Muscle layer of duodenum (tissue), 2 donors: ENCODE measurements around the gene USP15.

Experiments
- H3K27ac ChIP-seq: one replicate; pipeline ENCODE4 v1.7.0; 2013; ENCODE audit warnings: mild to moderate bottlenecking, low read length
- H3K27me3 ChIP-seq: one replicate; pipeline ENCODE4 v1.7.0; 2013; ENCODE audit warnings: low read depth, mild to moderate bottlenecking, control low read depth, low read length
- H3K36me3 ChIP-seq, 2 donors: one replicate each; pipeline ENCODE4 v1.7.0; 2013; ENCODE audit warnings: low read length in 2 of 2, control low read depth in 1 of 2, mild to moderate bottlenecking in 1 of 2; ENCODE audit not compliant: insufficient read depth in 2 of 2, control insufficient read depth in 1 of 2
- H3K4me1 ChIP-seq, 2 donors: one replicate each; pipeline ENCODE4 v1.7.0; 2013; ENCODE audit warnings: low read length in 2 of 2, mild to moderate bottlenecking in 2 of 2, control low read depth in 1 of 2, moderate library complexity in 1 of 2; ENCODE audit not compliant: insufficient read depth in 2 of 2, control insufficient read depth in 1 of 2
- H3K4me3 ChIP-seq, 2 donors: one replicate each; pipeline ENCODE4 v1.7.0; 2013; ENCODE audit warnings: low read length in 2 of 2, low read depth in 1 of 2, mild to moderate bottlenecking in 1 of 2
- H3K9me3 ChIP-seq, 2 donors: one replicate each; pipeline ENCODE4 v1.7.0; 2013; ENCODE audit warnings: low read length in 2 of 2, control low read depth in 1 of 2, mild to moderate bottlenecking in 1 of 2; ENCODE audit not compliant: control insufficient read depth in 1 of 2
- donor health status: healthy.

USP15 gene

DNA sequence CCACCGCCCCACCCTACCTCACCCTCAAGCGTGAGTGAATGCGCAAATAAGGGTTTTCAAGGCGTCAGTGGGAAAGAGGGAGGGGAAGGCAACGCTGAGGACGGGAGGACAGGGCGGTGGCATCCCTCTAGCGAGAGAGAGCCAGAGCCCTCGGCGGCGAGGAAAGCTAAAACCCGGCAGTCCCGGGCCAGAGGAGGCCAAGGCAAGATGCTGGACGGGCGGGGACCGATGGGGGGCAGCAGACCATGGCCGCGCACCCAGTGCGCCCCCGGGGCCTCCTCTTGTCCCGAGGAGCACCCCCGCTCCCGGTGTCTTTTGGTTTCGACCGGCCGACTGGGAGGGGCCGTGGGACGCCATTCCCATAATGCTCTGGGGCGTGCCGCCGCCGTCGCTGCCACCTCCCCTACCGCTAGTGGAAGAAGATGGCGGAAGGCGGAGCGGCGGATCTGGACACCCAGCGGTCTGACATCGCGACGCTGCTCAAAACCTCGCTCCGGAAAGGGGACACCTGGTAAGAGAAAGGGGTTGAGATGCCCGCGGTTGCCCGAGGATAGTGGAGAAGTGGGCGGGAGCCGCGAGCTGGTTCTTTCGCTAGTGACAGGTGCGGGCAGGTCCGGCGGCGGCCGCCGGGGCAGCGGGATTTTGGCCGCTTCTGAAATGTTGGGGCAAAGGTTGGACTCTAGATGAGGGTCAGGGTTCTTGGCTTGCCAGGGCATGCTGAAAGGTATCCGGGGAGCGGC lies at the start of gene USP15:
TSS of gene USP15 (plus strand) at position 412 of the 740 bp plus-strand sequence. CDS start at position 423, 11 bp downstream.
- Histone ChIP-seq H3K36me3 (no peaks in the 10 kb centered on the region), H3K4me1 (peaks cover 0 to 31% of the 10 kb centered on the region in 2 donors), H3K9me3 (no peaks in the 10 kb centered on the region), H3K27ac (peak within 1 kb of the TSS; percentile 99), H3K4me3 (peak within 1 kb of the TSS; percentile 95 to 96), H3K27me3 (no peaks in the 10 kb centered on the region)

DNA sequence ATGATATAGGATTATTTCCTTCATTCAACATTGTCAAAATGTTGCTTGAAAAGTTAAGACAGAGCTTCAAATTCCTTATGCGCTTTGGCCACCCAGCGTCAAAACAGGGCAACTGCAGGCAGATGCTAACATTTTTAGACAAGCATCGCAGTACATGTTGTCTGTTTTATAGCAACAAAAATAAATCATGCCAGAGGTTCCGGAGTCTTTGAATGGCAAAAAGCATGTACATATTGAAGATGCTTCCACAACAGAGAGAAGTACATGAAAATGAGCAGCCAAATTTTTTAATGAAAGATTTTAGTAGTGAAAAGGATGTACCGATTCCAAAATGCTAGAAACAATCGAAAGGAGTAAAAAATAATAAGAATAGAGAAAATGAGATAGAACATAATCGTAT lies 49.8 kb upstream of the USP15 start:
- no peaks in the 10 kb centered on the region for H3K9me3 ChIP-seq
- no peaks in the 10 kb centered on the region for H3K4me1 ChIP-seq
- H3K27ac ChIP-seq: no peak overlapping the region
- H3K4me3 ChIP-seq: no peak overlapping the region
- no peaks in the 10 kb centered on the region for H3K27me3 ChIP-seq
- no peaks in the 10 kb centered on the region for H3K36me3 ChIP-seq

DNA sequence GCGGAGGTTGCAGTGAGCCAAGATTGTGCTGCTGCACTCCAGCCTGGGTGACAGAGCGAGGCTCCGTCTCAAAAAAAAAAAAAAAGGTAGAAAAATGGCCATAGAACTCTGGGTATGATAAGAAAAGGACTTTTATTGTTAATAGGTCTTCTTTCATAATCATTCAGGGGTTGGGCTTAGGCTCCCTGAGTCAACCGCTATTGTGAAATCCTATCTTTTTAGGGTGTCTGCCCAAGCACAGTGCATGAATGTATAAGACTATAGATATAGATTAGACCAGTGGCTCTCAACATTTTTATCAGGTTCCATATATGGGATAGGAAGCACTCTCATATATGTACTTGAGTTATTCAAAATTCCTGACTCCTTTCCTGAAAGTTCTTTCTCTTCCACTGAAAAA lies 48.7 kb upstream of the USP15 start:
- Histone ChIP-seq H3K27me3 (no peaks in the 10 kb centered on the region), H3K36me3 (no peaks in the 10 kb centered on the region), H3K27ac (no peak overlapping the region), H3K9me3 (no peaks in the 10 kb centered on the region), H3K4me1 (no peaks in the 10 kb centered on the region), H3K4me3 (no peak overlapping the region)

DNA sequence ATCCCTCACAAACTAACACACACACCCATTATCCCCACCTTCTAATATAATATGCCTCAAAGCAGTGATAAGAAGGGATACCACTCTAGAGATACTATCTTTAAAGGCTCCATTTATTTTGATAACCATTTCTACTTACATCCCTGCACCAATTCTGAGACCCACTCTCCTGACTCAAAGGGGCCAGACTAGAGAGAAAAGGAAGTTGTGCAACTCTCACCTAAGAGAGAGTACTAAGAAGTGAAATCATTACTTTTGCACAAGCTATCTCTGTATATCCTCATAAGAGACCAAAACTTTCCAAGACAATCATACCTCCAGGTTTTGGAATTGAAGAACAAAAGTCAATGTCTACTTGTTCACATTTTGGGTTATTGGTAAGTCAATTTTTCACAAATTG lies 45.4 kb upstream of the USP15 start:
- no peak overlapping the region for H3K27ac ChIP-seq
- H3K4me3 ChIP-seq: no peak overlapping the region

DNA sequence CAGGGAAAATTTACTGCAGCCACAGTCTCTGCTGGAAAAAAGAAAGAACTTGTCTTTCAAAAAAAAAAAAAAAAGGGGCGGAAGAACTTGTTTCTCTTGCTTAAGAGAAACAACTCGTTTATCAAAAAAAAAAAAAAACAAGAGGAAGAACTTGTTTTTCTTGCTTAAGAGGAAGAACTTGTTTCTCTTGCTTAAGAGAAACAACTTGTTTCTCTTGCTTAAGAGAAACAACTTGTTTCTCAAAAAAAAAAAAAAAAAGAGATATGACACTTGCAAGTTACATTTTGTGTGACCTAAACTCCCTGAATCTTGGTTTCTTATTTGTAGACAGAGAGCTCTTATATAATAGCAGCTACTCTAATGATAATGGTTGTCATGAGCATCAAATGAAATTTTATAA lies 44.7 kb upstream of the USP15 start:
- H3K27ac ChIP-seq: peak overlapping the region; percentile 1
- H3K36me3 ChIP-seq: no peaks in the 10 kb centered on the region
- H3K9me3 ChIP-seq: no peaks in the 10 kb centered on the region
- no peaks in the 10 kb centered on the region for H3K27me3 ChIP-seq
- H3K4me3 ChIP-seq: no peak overlapping the region
- H3K4me1 ChIP-seq: no peaks in the 10 kb centered on the region

More for the DNA sequence above, 45.4 kb upstream of the USP15 start:
- Histone ChIP-seq H3K9me3 (no peaks in the 10 kb centered on the region), H3K27me3 (no peaks in the 10 kb centered on the region), H3K36me3 (no peaks in the 10 kb centered on the region), H3K4me1 (no peaks in the 10 kb centered on the region)

DNA sequence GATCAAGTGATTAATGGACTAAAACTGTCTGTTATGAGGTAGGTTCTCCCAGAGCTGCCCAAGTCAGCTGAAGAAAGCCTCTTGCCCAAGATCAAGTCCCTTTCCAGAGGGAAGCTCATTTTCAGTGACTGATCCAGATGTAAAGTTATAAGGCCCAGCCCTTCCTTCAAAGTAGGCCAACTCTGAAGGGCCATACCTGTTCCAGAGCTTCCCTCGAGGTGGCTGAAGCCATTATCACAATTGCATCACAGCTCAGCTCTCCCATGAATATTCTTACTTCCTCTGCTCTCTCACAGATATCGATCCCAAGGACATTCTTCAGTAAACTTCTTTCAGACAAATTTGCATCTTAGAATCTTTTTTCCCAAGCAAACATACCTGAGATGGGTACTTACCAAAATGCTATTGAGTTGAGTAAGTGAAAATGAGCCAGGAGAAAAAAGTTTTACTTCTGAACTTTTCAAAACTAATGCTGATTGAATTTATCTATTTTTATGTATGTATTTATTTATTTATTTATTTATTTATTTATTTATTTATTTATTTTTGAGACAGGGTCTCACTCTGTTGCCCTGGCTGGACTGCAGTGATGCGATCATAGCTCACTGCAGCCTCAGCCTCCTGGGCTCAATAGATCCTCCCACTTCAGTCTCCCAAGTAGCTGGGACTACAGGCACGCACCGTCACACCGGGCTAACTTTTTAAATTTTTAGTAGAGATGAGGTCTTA lies 42.6 kb upstream of the USP15 start:
- H3K36me3 ChIP-seq: no peaks in the 10 kb centered on the region
- H3K4me1 ChIP-seq: no peaks in the 10 kb centered on the region
- H3K4me3 ChIP-seq: no peak overlapping the region
- H3K27me3 ChIP-seq: no peaks in the 10 kb centered on the region
- no peaks in the 10 kb centered on the region for H3K9me3 ChIP-seq
- no peak overlapping the region for H3K27ac ChIP-seq

DNA sequence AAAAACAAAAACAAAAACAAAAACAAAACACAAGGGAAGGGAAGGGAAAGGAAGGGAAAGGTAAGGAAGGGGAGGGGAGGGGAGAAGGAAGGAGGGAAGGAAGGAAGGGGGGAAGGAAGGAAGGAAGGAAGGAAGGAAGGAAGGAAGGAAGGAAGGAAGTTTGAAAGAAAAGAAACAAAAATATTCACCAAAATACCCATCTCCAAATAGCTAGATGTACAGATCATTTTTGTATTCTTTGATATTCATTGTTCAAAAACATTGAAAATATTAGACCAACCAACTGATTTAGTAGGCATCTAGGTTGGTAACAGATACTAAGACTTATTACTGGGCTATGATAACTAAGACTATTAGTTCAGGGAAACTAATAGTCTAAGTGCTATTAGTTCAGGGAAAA lies 39.1 kb upstream of the USP15 start:
- Histone ChIP-seq H3K36me3 (no peaks in the 10 kb centered on the region), H3K27me3 (no peaks in the 10 kb centered on the region), H3K4me1 (no peaks in the 10 kb centered on the region), H3K4me3 (no peak overlapping the region), H3K9me3 (no peaks in the 10 kb centered on the region), H3K27ac (no peak overlapping the region)

DNA sequence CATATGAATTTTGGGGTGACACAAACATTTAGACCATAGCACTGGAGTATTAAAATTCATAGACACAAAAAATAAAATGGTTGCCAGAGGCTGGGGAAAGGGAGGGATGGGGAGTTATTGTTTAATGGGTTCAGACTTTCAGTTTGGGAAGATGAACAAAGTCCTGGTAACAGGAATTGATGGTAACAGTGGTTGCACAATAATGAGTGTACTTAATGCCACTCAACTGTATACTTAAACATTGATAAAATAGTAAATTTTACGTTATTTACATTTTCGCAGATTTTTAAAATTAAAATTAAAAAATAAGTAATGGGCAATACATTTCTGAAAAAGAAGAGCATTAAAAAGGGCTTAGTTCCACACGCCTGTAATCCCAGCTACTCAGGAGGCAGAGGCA lies 35.6 kb upstream of the USP15 start:
- Histone ChIP-seq H3K27me3 (no peaks in the 10 kb centered on the region), H3K4me1 (no peaks in the 10 kb centered on the region), H3K36me3 (no peaks in the 10 kb centered on the region), H3K9me3 (no peaks in the 10 kb centered on the region), H3K4me3 (no peak overlapping the region), H3K27ac (no peak overlapping the region)

DNA sequence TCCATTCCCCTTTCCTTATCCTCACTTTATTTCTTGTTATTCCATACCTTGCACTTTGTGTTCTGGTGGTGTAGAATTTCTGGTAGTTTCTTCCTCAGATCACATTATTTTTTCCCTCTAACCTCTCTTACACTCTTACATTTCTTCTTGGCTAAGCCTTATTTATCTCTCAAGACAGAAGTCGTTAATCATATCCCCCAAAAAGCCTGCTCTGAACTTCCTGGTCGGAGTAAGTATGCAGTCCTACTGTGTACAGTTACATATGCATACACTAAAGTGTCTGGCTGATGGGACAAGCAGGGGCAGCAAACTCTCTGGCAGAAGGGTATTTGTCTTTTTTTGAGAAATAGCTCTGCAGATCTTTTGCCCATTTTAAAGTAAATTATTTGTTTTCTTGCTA lies 33.1 kb upstream of the USP15 start:
- Histone ChIP-seq H3K27ac (no peak overlapping the region), H3K27me3 (no peaks in the 10 kb centered on the region), H3K4me1 (no peaks in the 10 kb centered on the region), H3K36me3 (no peaks in the 10 kb centered on the region), H3K4me3 (no peak overlapping the region), H3K9me3 (no peaks in the 10 kb centered on the region)

DNA sequence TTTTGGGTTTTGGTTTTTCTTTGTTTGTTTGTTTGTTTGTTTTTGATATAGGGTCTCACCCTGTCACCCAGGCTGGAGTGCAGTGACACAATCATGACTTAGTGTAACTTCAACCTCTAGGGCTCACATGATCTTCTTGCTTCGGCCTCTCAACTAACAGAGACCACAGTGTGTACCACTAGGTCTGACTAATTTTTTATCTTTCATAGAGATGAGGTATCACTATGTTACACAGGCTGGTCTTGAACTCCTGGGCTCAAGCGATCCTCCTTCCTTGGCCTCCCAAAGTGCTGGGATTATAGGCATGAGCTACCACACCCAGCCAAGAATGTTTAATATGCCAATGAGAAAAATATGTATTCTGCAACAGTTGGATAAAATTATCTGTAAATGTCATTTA lies 29.6 kb upstream of the USP15 start:
- H3K4me3 ChIP-seq: no peak overlapping the region
- H3K36me3 ChIP-seq: no peaks in the 10 kb centered on the region
- no peaks in the 10 kb centered on the region for H3K27me3 ChIP-seq
- no peaks in the 10 kb centered on the region for H3K4me1 ChIP-seq
- no peak overlapping the region for H3K27ac ChIP-seq
- no peaks in the 10 kb centered on the region for H3K9me3 ChIP-seq

DNA sequence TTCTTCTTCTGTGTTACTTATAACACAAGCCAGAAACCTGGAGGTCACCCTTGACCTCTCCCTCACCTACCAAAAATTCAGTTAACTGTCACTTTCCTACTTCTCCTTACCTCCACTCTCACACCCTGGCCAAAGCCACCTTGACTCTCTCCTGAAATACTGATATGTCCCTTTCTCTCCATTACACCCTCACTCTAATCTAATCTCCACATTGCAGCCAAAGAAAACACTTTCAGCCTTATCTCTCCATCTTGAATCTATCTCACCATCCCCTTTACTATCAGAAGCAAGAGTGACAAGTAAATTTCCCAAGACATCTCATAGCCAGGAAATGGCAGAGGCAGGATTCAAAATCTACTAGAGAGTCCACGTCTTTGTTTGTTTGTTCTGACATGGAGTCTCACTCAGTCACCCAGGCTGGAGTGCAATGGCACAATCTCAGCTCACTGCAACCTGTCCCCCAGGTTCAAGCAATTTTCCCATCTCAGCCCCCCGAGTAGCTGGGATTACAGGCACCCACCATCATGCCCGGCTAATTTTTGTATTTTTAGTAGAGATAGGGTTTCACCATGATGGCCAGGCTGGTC lies 28.0 kb upstream of the USP15 start:
- no peak overlapping the region for H3K4me3 ChIP-seq
- H3K27me3 ChIP-seq: no peaks in the 10 kb centered on the region
- H3K27ac ChIP-seq: no peak overlapping the region
- H3K9me3 ChIP-seq: no peaks in the 10 kb centered on the region
- no peaks in the 10 kb centered on the region for H3K36me3 ChIP-seq
- no peaks in the 10 kb centered on the region for H3K4me1 ChIP-seq
